Measurements from ENCODE around the gene MIX23.
"Not testable (repeated sequence)": the region's sequence is repeated elsewhere in the genome, so short reads cannot be mapped to it uniquely, and the experiment has no call there.

The MIX23 gene

GRCh38 chr3:122392868-122393844 lies 10.1 kb upstream of the MIX23 start:
- DNase-seq (ENCODE audit: low read depth in 1 of 2, low spot score in 1 of 2), result no peak

DNA sequence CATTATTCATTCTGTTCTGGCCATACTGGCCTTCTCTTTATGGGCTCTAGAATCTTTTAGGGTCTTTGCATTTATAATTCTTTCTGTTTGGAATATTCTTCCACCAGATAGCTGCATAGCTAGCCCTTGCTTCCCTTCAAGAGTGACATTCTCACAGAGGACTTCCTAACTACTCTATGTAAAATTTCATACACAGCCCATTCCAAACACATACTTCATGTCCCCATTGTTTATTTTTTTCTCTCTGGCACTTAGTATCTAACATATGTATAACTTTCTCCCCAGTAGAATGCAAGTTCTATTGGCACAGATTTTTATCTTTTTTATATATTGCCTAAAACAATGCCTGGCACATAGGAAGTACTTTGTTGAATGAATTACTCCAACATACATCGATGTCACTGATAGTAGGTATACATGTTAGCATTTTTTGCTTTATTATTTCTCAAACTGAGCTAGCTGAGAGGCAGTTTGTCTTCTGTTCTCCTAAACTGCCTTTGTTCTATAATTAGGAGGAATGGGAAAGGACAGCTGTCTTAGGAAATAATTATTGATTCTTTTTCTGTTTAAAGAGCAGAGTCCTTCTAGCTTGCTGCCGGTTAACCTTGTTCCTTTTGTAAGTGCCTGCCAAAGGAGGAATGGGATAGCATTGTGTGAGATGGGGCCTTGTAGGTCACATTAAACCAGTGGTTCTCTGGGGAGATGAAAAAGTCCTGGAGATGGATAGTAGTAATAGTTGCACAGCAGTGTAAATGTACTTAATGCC lies 8.8 kb upstream of the MIX23 start:
- DNase-seq (ENCODE audit: low read depth in 1 of 2, low spot score in 1 of 2), result no peak

- DNase-seq (ENCODE audit: low read depth in 1 of 2, low spot score in 1 of 2), result no peak
Observed at GRCh38 chr3:122390665-122391064, 7.6 kb upstream of the MIX23 start.

- DNase-seq (ENCODE audit: low read depth in 1 of 2, low spot score in 1 of 2), result no peak
Observed at GRCh38 chr3:122389892-122390291, 6.9 kb upstream of the MIX23 start.

GRCh38 chr3:122389197-122389596 lies 6.2 kb upstream of the MIX23 start:
- no peak for DNase-seq (ENCODE audit: low read depth in 1 of 2, low spot score in 1 of 2)

- no peak for DNase-seq (ENCODE audit: low read depth in 1 of 2, low spot score in 1 of 2)
Observed at GRCh38 chr3:122387709-122388108, 4.7 kb upstream of the MIX23 start.

- peak; percentile 86 to 91 for DNase-seq (ENCODE audit: low read depth in 1 of 2, low spot score in 1 of 2)
Observed at GRCh38 chr3:122383771-122384697, 1.0 kb upstream of the MIX23 start, which contains the start of gene FAM162A. Gene FAM162A, plus strand, starts transcription at chr3:122384182. Its CDS starts 84 bp downstream, at chr3:122384266.

GRCh38 chr3:122377975-122378374 lies 5.1 kb downstream of the MIX23 start:
- no peak for DNase-seq (ENCODE audit: low read depth in 1 of 2, low spot score in 1 of 2)

DNA sequence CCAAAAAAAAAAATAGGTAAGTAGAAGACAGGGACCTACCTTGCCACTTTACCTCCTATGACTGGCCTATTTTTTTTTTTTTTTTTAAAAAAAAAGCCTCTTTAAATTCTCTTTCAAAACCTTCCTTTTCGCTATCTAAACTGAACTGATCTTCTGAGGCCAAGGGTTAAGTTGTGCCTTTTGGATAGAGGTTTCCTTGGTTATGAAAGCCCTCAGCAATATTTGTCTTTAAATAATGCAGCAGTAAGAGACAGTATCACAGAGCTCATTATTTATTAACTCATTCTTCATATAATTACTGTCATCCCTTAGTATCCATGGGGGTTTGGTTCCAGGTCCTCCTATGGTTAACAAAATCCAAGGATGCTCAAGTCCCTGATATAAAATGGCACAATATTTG lies 9.0 kb downstream of the MIX23 start:
- DNase-seq (ENCODE audit: low read depth in 1 of 2, low spot score in 1 of 2), result no peak

DNA sequence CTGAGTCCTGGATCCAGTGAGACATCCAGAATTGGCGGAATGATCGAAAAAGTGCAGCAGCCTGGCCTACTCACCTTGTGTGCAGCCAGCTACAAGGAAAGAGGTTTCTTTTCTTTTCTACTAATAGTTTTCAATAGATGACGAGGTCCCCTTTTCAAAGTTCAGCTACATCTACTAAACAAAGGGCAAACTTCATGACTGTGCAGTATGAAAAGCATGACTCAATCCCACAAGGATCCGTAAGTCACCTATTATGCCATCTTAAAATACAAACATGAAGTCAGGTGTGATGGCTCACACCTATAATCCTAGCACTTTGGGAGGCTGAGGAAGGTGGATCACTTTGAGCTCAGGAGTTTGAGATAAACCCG lies 16.7 kb downstream of the MIX23 start:
- no peak for DNase-seq (ENCODE audit: low read depth in 1 of 2, low spot score in 1 of 2)

GRCh38 chr3:122365582-122366378 lies 17.3 kb downstream of the MIX23 start:
- DNase-seq (ENCODE audit: low read depth in 1 of 2, low spot score in 1 of 2), result not testable (repeated sequence)

DNA sequence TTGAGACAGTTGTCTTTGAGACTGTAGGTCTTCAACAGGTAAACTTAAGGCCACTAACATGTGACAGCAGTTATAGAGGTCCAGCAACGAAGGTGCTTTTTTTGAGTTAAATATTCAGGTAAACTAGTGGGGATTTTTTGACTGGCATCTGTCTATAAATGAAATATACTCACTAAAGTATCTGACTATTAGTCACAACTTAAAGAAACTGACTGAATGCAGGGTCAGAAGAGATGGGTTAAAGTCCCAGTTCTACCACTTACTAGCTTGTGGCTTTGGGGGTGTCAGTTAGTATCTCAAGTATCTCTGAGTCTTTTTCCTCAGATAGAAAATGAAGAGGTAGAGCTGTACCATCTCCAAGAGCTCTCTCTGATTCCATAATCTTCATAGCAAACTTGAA lies 18.0 kb downstream of the MIX23 start:
- no peak for DNase-seq (ENCODE audit: low read depth in 1 of 2, low spot score in 1 of 2)

- DNase-seq (ENCODE audit: low read depth in 1 of 2, low spot score in 1 of 2), result no peak
Observed at GRCh38 chr3:122364490-122364889, 18.5 kb downstream of the MIX23 start.

- DNase-seq (ENCODE audit: low read depth in 1 of 2, low spot score in 1 of 2), result no peak
Observed at GRCh38 chr3:122362026-122362425, 21.0 kb downstream of the MIX23 start.

- DNase-seq (ENCODE audit: low read depth in 1 of 2, low spot score in 1 of 2), result no peak
Observed at GRCh38 chr3:122358703-122359032, 24.4 kb downstream of the MIX23 start.

DNA sequence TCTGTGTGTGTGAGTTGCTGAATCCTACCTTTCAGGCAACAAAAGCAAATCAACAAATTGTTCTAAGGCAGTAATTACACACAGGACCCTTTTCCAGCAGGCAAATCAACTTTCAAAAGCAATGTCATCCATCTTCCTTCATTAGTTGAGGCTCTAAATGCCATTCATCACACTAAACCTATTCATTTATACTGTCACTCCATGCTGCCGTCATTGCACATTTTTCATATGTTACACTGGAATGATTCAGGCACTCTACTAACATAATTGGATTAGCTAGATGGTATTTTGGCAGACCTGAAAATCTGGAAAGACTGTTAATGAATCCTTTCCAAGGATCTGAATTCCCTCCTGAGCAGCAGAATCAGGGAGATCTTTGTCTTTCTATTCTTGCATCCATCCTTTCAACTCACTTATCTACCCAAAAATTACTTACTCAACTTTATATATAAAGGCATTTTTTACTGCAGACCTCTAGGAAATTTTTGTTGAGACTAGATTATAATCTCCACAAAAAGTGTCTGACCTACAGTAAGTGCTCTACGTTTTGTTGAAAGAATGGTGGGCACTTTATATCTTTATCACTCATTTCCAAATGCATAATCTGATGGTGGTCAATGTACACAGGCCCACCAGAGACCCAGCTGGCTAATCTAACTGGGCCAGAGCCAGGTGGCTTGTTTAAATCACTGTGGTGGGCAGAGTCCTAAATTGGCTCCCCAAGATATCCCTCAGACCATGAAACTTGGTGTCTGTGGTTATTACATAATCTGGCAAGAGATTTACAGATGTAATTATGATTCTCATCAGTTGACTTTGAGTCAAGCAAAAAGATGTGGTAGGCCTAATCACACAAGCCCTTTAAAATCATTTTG lies 25.0 kb downstream of the MIX23 start:
- DNase-seq (ENCODE audit: low read depth in 1 of 2, low spot score in 1 of 2), result no peak

GRCh38 chr3:122356402-122356801 lies 26.6 kb downstream of the MIX23 start:
- no peak for DNase-seq (ENCODE audit: low read depth in 1 of 2, low spot score in 1 of 2)

GRCh38 chr3:122355612-122356011 lies 27.4 kb downstream of the MIX23 start:
- no peak for DNase-seq (ENCODE audit: low read depth in 1 of 2, low spot score in 1 of 2)

- DNase-seq (ENCODE audit: low read depth in 1 of 2, low spot score in 1 of 2), result no peak
Observed at GRCh38 chr3:122353893-122354401, 29.1 kb downstream of the MIX23 start.
